OCI-LY7 (cell line): Measurements from ENCODE around the gene CDK10. TPM values are rescaled to one million over a fixed set of nuclear protein-coding genes. Genes with fewer than 3 reads are reported as not detected.
A peak's percentile ranks its signal among the peaks of the same experiment; 100 is the strongest.
"Not testable (repeated sequence)": the region's sequence is repeated elsewhere in the genome, so short reads cannot be mapped to it uniquely, and the experiment has no call there.

Source experiments
- BruUV-seq: library from RNA; stranded (reverse); fragments of 400-500 nt; replicated peaks from 2 replicates; lab custom pipeline; 2021; lab: Mats Ljungman, UMichigan
- CTCF ChIA-PET: fragments of 300-600 bp; sonication (Branson Sonifier 250); formaldehyde crosslinking; loops from one replicate; lab custom pipeline; 2022; ENCODE audit warnings: antibody characterized with exemption; ENCODE audit not compliant: unreplicated experiment; lab: Charles Lee
- POLR2A ChIA-PET: fragments of 300-600 bp; sonication (Branson Sonifier 250); formaldehyde crosslinking; loops from one replicate; lab custom pipeline; 2022; ENCODE audit warnings: antibody characterized with exemption; lab: Charles Lee
- DNase-seq: peaks from one replicate; pipeline ENCODE4 v3.0.0-alpha.2; 2015; ENCODE audit warnings: low spot score
- H2AFZ ChIP-seq: fragments of 200-600 bp; sonication (generic), shearing (Covaris generic); 2 replicates; pipeline ENCODE4 v1.6.1; 2014; ENCODE audit warnings: mild to moderate bottlenecking, antibody characterized with exemption, low read length, moderate library complexity
- H3K27ac ChIP-seq: fragments of 200-600 bp; sonication (generic); 2 replicates; pipeline ENCODE4 v1.5.1; 2014; ENCODE audit warnings: mixed run types, low read depth, mild to moderate bottlenecking, moderate library complexity, low read length, inconsistent platforms; ENCODE audit not compliant: poor library complexity, severe bottlenecking
- H3K36me3 ChIP-seq: fragments of 200-600 bp; sonication (generic); 2 replicates; pipeline ENCODE4 v1.6.1; 2014; ENCODE audit warnings: mild to moderate bottlenecking, antibody characterized with exemption, low read length, moderate library complexity, mixed read lengths; ENCODE audit not compliant: insufficient read depth
- H3K4me1 ChIP-seq: fragments of 200-600 bp; sonication (generic); 2 replicates; pipeline ENCODE4 v1.5.1; 2014; ENCODE audit warnings: mild to moderate bottlenecking, low read length; ENCODE audit not compliant: insufficient read depth, poor library complexity, severe bottlenecking
- H3K4me2 ChIP-seq: fragments of 200-600 bp; sonication (generic); 2 replicates; pipeline ENCODE4 v1.6.1; 2014; ENCODE audit warnings: mild to moderate bottlenecking, low read length
- H3K4me3 ChIP-seq: fragments of 200-600 bp; sonication (generic); 2 replicates; pipeline ENCODE4 v1.5.1; 2014; ENCODE audit warnings: mild to moderate bottlenecking, low read depth, low read length; ENCODE audit not compliant: poor library complexity, severe bottlenecking
- H3K79me2 ChIP-seq: fragments of 200-600 bp; sonication (generic); 2 replicates; pipeline ENCODE4 v1.6.1; 2016; ENCODE audit warnings: low read depth, mild to moderate bottlenecking, low read length, moderate library complexity, mixed read lengths; ENCODE audit not compliant: insufficient read depth
- H3K9me2 ChIP-seq: fragments of 200-600 bp; sonication (generic); 2 replicates; pipeline ENCODE4 v1.6.1; 2016; ENCODE audit warnings: mild to moderate bottlenecking, low read length, mixed read lengths; ENCODE audit not compliant: insufficient read depth
- H3K9me3 ChIP-seq: fragments of 200-600 bp; sonication (generic); 2 replicates; pipeline ENCODE4 v1.6.1; 2014; ENCODE audit warnings: mild to moderate bottlenecking, mixed run types, low read length, mixed read lengths
- H4K20me1 ChIP-seq: fragments of 200-600 bp; sonication (generic); 2 replicates; pipeline ENCODE4 v1.6.1; 2014; ENCODE audit warnings: mild to moderate bottlenecking, antibody characterized with exemption, low read length, moderate library complexity, mixed read lengths; ENCODE audit not compliant: insufficient read depth
- CTCF ChIP-seq: fragments of 200-600 bp; sonication (generic); conservative IDR thresholded peaks from 2 replicates; pipeline ENCODE4 v1.5.1; 2014; ENCODE audit warnings: mild to moderate bottlenecking, antibody characterized with exemption, low read length, moderate library complexity, mixed read lengths
- EZH2phosphoT487 ChIP-seq: fragments of 200-600 bp; sonication (generic); IDR thresholded peaks from 2 replicates; pipeline ENCODE4 v1.6.1; 2018; ENCODE audit warnings: low read depth, borderline replicate concordance, mild to moderate bottlenecking, mixed run types, antibody characterized with exemption, low read length, moderate library complexity, mixed read lengths
- intact Hi-C: fragments of 100-400 bp; cut with micrococcal nuclease; formaldehyde crosslinking; loops from one replicate; pipeline ENCODE4 v1.10.0; 2022; ENCODE audit not compliant: unreplicated experiment
- total RNA-seq, 2 experiments: library from RNA; depleted of rRNA in 1 of 2; stranded (reverse); fragments of >200 nt in 1 of 2; shearing (Covaris generic) in 1 of 2; gene quantifications; 2 replicates each; pipeline ENCODE4 v1.2.3, GENCODE V29; 2014 to 2022

The CDK10 gene
- total RNA-seq, 2 experiments from 2014 or later = 98.6 to 130 TPM

GRCh38 chr16:89697616-89698331 is 11.3 kb downstream of the CDK10 start:
- peaks cover 45% of the 10 kb centered on the region for H3K36me3 ChIP-seq
- POLR2A ChIA-PET = interaction anchor here (0.6 kb wide), 1 partner anchor 175 kb away, joined by 4 read pairs; the partner anchor contains the start of gene TCF25
- no peak overlapping the region for H3K4me2 ChIP-seq
- no TSS peak for BruUV-seq
- H3K79me2 ChIP-seq = no peaks in the 10 kb centered on the region
- no peak overlapping the region for H2AFZ ChIP-seq
- CTCF ChIA-PET = no interaction called here
- no peaks in the 10 kb centered on the region for H3K9me2 ChIP-seq
- H3K9me3 ChIP-seq = no peaks in the 10 kb centered on the region
- H3K4me1 ChIP-seq = peaks cover 31% of the 10 kb centered on the region
- TF ChIP-seq EZH2phosphoT487 (no peak), CTCF (no peak)
- no peaks in the 10 kb centered on the region for H4K20me1 ChIP-seq
- intact Hi-C loops = no loop called here
- no peak overlapping the region for H3K27ac ChIP-seq
- DNase-seq = no peak
- H3K4me3 ChIP-seq = no peak overlapping the region

- H3K4me2 ChIP-seq, H3K27ac ChIP-seq, H2AFZ ChIP-seq, H3K9me2 ChIP-seq, H3K4me3 ChIP-seq, intact Hi-C loops, DNase-seq, BruUV-seq, CTCF ChIA-PET, H4K20me1 ChIP-seq, H3K79me2 ChIP-seq, H3K9me3 ChIP-seq: not testable (repeated sequence)
- POLR2A ChIA-PET = interaction anchor here (0.6 to 0.7 kb wide), 2 partner anchors 9 to 174 kb away, joined by 3 to 4 read pairs; partner anchors contain the start of gene TCF25
- Histone ChIP-seq H3K36me3 (peaks cover 35% of the 10 kb centered on the region; the same call in 1 of the 2 replicates), H3K4me1 (peaks cover 31% of the 10 kb centered on the region)
These were observed 12.2 kb downstream of the CDK10 start for GRCh38 chr16:89698717-89699116.

GRCh38 chr16:89699629-89700099 is 13.2 kb downstream of the CDK10 start:
- CTCF ChIA-PET = interaction anchor here (0.6 kb wide), 1 partner anchor 97 kb away, joined by 3 read pairs; no protein-coding TSS in a partner anchor
- not testable (repeated sequence) for BruUV-seq, H3K4me3 ChIP-seq, H3K79me2 ChIP-seq, H4K20me1 ChIP-seq, H3K27ac ChIP-seq, H3K9me2 ChIP-seq, H3K9me3 ChIP-seq, H2AFZ ChIP-seq, DNase-seq
- intact Hi-C loops = loop anchor here (1.0 to 10.0 kb wide), 4 partner anchors 22 to 315 kb away; partner anchors contain the start of genes DBNDD1, MC1R and ZNF276
- POLR2A ChIA-PET = interaction anchor here (0.6 to 0.7 kb wide), 3 partner anchors 63 to 207 kb away, joined by 3 to 4 read pairs (median 3); no protein-coding TSS in a partner anchor
- H3K4me1 ChIP-seq = peaks cover 31% of the 10 kb centered on the region
- H3K4me2 ChIP-seq = peak overlapping the region; percentile 88; the same call in 1 of the 2 replicates
- peaks cover 27% of the 10 kb centered on the region; the same call in 1 of the 2 replicates for H3K36me3 ChIP-seq
